NB4 (cell line): ENCODE results near the gene ESYT1.

Experiments
- MYC ChIP-seq: IDR thresholded peaks from 2 replicates; pipeline ENCODE4 v1.6.1; 2011; ENCODE audit warnings: low read depth, low read length
- POLR2A ChIP-seq: IDR thresholded peaks from 2 replicates; pipeline ENCODE4 v1.6.1; 2011; ENCODE audit warnings: mild to moderate bottlenecking; ENCODE audit not compliant: insufficient read length; ENCODE audit errors: extremely low read depth
- TF ChIP-seq, protein P1 (sequence below): IDR thresholded peaks from one replicate; pipeline ENCODE4 v1.5.1; 2012; ENCODE audit warnings: low read depth, low read length

DNA sequence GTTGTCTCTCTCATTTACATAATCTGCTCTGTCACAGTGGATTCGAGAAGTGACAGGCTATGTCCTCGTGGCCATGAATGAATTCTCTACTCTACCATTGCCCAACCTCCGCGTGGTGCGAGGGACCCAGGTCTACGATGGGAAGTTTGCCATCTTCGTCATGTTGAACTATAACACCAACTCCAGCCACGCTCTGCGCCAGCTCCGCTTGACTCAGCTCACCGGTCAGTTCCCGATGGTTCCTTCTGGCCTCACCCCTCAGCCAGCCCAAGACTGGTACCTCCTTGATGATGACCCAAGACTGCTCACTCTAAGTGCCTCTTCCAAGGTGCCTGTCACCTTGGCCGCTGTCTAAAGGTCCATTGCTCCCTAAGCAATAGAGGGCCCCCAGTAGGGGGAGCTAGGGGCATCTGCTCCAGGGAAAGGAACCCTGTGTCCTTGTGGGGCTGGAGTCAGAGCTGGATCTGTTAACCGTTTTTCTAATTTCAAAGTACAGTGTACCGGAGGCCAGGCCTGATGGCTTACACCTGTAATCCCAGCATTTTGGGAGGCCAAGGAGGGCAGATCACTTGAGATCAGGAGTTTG is 43.0 kb upstream of the ESYT1 start:
- TF ChIP-seq, protein P1, sequence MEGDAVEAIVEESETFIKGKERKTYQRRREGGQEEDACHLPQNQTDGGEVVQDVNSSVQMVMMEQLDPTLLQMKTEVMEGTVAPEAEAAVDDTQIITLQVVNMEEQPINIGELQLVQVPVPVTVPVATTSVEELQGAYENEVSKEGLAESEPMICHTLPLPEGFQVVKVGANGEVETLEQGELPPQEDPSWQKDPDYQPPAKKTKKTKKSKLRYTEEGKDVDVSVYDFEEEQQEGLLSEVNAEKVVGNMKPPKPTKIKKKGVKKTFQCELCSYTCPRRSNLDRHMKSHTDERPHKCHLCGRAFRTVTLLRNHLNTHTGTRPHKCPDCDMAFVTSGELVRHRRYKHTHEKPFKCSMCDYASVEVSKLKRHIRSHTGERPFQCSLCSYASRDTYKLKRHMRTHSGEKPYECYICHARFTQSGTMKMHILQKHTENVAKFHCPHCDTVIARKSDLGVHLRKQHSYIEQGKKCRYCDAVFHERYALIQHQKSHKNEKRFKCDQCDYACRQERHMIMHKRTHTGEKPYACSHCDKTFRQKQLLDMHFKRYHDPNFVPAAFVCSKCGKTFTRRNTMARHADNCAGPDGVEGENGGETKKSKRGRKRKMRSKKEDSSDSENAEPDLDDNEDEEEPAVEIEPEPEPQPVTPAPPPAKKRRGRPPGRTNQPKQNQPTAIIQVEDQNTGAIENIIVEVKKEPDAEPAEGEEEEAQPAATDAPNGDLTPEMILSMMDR: peak; percentile 98
- TF ChIP-seq POLR2A (no peak), MYC (no peak)
